Gastrocnemius medialis (tissue), 4 donors: ENCODE data around the gene EIF3K.

Experiments used
- POLR2A ChIP-seq, 2 donors: fragments of 450-650 bp; IDR thresholded peaks; one replicate each; pipeline ENCODE4 v1.6.1; 2017; ENCODE audit warnings: antibody characterized with exemption in 2 of 2, mild to moderate bottlenecking in 2 of 2, moderate library complexity in 2 of 2
- TF ChIP-seq, protein P1 (sequence below), 5 experiments: fragments of 450-650 bp in 3 of 5; fragments of 200-600 bp in 2 of 5; sonication (generic) in 2 of 5; IDR thresholded peaks in 4 of 5; conservative IDR thresholded peaks in 1 of 5; 1 replicate in 4 of 5; 2 replicates in 1 of 5; pipeline ENCODE4 v1.5.1; 2016 to 2019; ENCODE audit warnings: antibody characterized with exemption in 5 of 5, mild to moderate bottlenecking in 3 of 5, moderate library complexity in 3 of 5

GRCh38 chr19:38634757-38635482, 15.9 kb downstream of the EIF3K start:
- TF ChIP-seq, protein P1, sequence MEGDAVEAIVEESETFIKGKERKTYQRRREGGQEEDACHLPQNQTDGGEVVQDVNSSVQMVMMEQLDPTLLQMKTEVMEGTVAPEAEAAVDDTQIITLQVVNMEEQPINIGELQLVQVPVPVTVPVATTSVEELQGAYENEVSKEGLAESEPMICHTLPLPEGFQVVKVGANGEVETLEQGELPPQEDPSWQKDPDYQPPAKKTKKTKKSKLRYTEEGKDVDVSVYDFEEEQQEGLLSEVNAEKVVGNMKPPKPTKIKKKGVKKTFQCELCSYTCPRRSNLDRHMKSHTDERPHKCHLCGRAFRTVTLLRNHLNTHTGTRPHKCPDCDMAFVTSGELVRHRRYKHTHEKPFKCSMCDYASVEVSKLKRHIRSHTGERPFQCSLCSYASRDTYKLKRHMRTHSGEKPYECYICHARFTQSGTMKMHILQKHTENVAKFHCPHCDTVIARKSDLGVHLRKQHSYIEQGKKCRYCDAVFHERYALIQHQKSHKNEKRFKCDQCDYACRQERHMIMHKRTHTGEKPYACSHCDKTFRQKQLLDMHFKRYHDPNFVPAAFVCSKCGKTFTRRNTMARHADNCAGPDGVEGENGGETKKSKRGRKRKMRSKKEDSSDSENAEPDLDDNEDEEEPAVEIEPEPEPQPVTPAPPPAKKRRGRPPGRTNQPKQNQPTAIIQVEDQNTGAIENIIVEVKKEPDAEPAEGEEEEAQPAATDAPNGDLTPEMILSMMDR (IDR thresholded peaks at IDR 0.05 in 4 of 5, conservative IDR thresholded peaks at IDR 0.05 in 1 of 5) = peak; percentile 77 to 94 (median 92)
- no peak for TF ChIP-seq POLR2A (IDR thresholded peaks at IDR 0.05)
